GM18951 (cell line): ENCODE measurements around the gene ACACB.

Experiments used
- POLR2A ChIP-seq: IDR thresholded peaks from 4 replicates; pipeline ENCODE4 v1.6.1; 2011; ENCODE audit warnings: mild to moderate bottlenecking; ENCODE audit not compliant: insufficient read length, insufficient read depth; ENCODE audit errors: extremely low read depth
- in situ Hi-C: fragments of 300-500 bp; cut with MboI; formaldehyde crosslinking; loops from one replicate; pipeline ENCODE4 v1.12.0; 2022; ENCODE audit warnings: low sequenced_read_pairs, mixed read lengths, inconsistent platforms; ENCODE audit not compliant: unreplicated experiment

The ACACB gene

DNA sequence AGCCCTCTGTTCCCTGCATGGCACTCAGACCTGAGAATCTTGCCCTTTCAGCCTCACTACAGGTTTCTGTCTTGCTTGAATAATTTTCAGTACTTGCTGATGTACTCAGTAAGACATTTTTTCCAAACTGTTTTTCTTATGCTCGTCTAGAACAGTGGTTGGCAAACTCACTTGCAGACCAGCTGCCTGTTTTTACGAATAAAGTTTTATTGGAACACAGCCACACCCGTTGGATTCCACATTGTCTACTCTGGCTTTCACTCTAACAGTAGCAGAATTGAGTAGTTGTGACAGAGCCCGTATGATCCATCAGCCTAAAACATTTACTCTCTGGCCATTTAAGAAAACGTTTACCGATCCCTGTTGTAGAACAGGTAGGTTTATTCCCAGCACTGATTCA lies 119.9 kb downstream of the ACACB start:
- TF ChIP-seq POLR2A: no peak
- in situ Hi-C loops: no loop called here

- in situ Hi-C loops: no loop called here
- TF ChIP-seq POLR2A: no peak
Observed at GRCh38 chr12:109239179-109239578, 122.8 kb downstream of the ACACB start.

DNA sequence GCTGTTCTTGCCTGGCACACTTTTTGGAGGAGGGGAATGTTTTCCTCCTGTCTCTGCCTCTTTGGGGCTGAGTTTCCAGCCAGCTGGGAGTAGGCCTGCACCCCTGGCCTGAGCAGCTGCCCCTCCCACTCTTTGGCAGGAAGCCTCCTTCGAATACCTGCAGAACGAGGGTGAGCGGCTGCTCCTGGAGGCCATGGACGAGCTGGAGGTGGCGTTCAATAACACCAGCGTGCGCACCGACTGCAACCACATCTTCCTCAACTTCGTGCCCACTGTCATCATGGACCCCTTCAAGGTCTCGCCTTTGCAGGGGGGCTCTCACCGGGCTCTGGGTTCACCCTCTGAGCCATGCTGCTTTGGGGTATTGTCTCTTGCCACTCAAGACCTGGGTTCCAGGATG lies 123.3 kb downstream of the ACACB start:
- no peak for TF ChIP-seq POLR2A
- in situ Hi-C loops: no loop called here

DNA sequence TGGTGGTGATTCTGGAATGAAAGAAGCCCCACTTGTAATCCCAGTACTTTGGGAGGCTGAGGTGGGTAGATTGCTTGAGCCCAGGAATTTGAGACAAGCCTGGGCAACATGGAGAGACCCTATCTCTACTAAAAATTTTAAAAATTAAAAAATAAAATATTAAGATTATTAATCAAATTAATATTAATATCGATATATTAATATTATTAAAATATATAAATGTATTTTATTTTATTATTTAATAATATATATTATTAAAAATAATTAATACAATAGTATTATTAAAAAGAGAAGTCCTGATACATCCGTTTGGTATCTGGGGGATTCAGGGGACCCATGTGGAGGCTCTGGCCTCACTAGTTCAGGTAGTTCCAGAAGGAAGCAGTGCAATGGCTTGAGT lies 124.0 kb downstream of the ACACB start:
- TF ChIP-seq POLR2A: no peak
- in situ Hi-C loops: no loop called here

GRCh38 chr12:109241936-109242335 lies 125.5 kb downstream of the ACACB start:
- in situ Hi-C loops: no loop called here
- TF ChIP-seq POLR2A: no peak

- in situ Hi-C loops: no loop called here
- no peak for TF ChIP-seq POLR2A
Observed at GRCh38 chr12:109244073-109244472, 127.7 kb downstream of the ACACB start.

GRCh38 chr12:109246221-109246620 lies 129.8 kb downstream of the ACACB start:
- in situ Hi-C loops: no loop called here
- no peak for TF ChIP-seq POLR2A

- in situ Hi-C loops: no loop called here
- TF ChIP-seq POLR2A: no peak
Observed at GRCh38 chr12:109247831-109248654, 131.7 kb downstream of the ACACB start.

GRCh38 chr12:109250523-109250922 lies 134.1 kb downstream of the ACACB start:
- no peak for TF ChIP-seq POLR2A
- in situ Hi-C loops: no loop called here

DNA sequence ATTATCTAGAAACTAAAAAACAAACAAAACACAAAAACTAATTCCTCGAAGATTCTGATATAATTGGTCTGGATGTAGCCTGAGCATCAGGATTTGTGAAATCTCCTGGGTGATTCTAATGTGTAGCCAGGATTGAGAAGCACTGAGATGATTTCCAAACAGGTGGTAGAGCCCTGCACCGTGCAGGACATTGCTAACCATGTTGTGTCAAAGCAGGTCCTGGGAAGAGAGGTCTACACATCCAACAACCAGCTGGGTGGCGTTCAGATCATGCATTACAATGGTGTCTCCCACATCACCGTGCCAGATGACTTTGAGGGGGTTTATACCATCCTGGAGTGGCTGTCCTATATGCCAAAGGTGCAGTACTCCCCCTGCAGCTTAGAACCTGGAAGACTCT lies 136.4 kb downstream of the ACACB start:
- in situ Hi-C loops: no loop called here
- no peak for TF ChIP-seq POLR2A

- in situ Hi-C loops: no loop called here
- TF ChIP-seq POLR2A: no peak
Observed at GRCh38 chr12:109253913-109254544, 137.6 kb downstream of the ACACB start.

DNA sequence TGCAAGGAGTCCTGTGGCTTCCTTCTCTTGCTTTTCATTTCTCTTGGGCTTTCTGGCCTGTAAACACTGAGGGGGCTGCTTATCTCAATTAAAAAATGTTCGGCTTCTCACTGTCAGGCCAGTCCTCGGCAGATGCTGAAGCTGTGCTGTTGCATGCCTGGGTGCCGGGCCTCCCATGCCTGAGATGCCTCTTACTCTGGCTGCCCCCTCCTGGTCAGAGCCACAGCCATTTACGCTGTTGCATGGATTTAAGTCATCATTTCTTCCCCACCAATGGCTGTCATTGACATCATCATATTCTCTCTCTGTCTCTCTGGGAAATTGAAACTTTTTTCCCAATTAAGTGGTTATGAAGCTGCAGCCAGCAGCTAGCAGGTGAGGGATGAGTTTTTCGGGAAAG lies 139.0 kb downstream of the ACACB start:
- TF ChIP-seq POLR2A: no peak
- in situ Hi-C loops: no loop called here

GRCh38 chr12:109256011-109256410 lies 139.6 kb downstream of the ACACB start:
- TF ChIP-seq POLR2A: no peak
- in situ Hi-C loops: no loop called here

- in situ Hi-C loops: no loop called here
- TF ChIP-seq POLR2A: no peak
Observed at GRCh38 chr12:109258201-109258600, 141.8 kb downstream of the ACACB start.

GRCh38 chr12:109258607-109259544 lies 142.5 kb downstream of the ACACB start:
- TF ChIP-seq POLR2A: no peak
- in situ Hi-C loops: no loop called here
